GM12878 (cell line): Measurements from ENCODE around the gene GPATCH2L. TPM values are rescaled to one million over a fixed set of nuclear protein-coding genes. Genes with fewer than 3 reads are reported as not detected.

Source experiments
- ATAC-seq: fragments of 200-7000 bp; cut with Tn5 transposase; 3 replicates; pipeline ENCODE4 v1.9.1; 2020; ENCODE audit warnings: mild to moderate bottlenecking, moderate library complexity
- BruUV-seq: library from RNA; stranded (reverse); fragments of 400-500 nt; replicated peaks from 2 replicates; lab custom pipeline; 2021; lab: Mats Ljungman, UMichigan
- CTCF ChIA-PET: fragments of 300-600 bp; sonication (Branson Sonifier 250); formaldehyde crosslinking; extraction: SDS; loops from one replicate; lab custom pipeline; 2021; ENCODE audit warnings: inconsistent platforms; lab: Yijun Ruan, JAX
- POLR2A ChIA-PET: fragments of 350-600 bp; formaldehyde crosslinking; extraction: SDS; loops from one replicate; lab custom pipeline; 2021; ENCODE audit warnings: inconsistent platforms; lab: Charles Lee
- RAD21 ChIA-PET: fragments of 300-600 bp; sonication (Branson Sonifier 250); formaldehyde crosslinking; loops from one replicate; lab custom pipeline; 2023; ENCODE audit warnings: antibody characterized with exemption; ENCODE audit not compliant: unreplicated experiment; lab: Charles Lee
- SMC1A ChIA-PET: fragments of 300-600 bp; sonication (Branson Sonifier 250); formaldehyde crosslinking; loops from one replicate; lab custom pipeline; 2023; ENCODE audit not compliant: unreplicated experiment, uncharacterized antibody; lab: Charles Lee
- DNase-seq: peaks from one replicate; pipeline ENCODE4 v3.0.0-alpha.2; 2011; ENCODE audit warnings: low read depth, low spot score
- FAIRE-seq: peaks from 3 replicates; lab custom pipeline; 2011; peaks lifted over from hg19 to GRCh38; lab: Jason Lieb, UNC
- H2AFZ ChIP-seq: 2 replicates; pipeline ENCODE4 v1.6.0; 2011; ENCODE audit warnings: low read depth, low read length, control low read depth; ENCODE audit not compliant: control insufficient read depth
- H3K27ac ChIP-seq: 2 replicates; pipeline ENCODE4 v1.5.1; 2011; ENCODE audit warnings: control low read depth; ENCODE audit not compliant: control insufficient read depth, insufficient read depth
- H3K27me3 ChIP-seq, 2 experiments: replicated peaks in 1 of 2; 2 replicates each; pipeline versions ENCODE4 v1.6.0 to v1.6.1; 2011; ENCODE audit warnings: low read length in 1 of 2; ENCODE audit not compliant: control insufficient read depth in 2 of 2, insufficient read depth in 2 of 2
- H3K36me3 ChIP-seq, 2 experiments: 2 replicates each; pipeline ENCODE4 v1.5.1; 2011; ENCODE audit warnings: low read length in 1 of 2; ENCODE audit not compliant: control insufficient read depth in 2 of 2, insufficient read depth in 2 of 2
- H3K4me1 ChIP-seq: 2 replicates; pipeline ENCODE4 v1.6.1; 2011; ENCODE audit warnings: mild to moderate bottlenecking, low read length, moderate library complexity, mixed read lengths; ENCODE audit not compliant: control insufficient read depth, insufficient read depth
- H3K4me2 ChIP-seq: 2 replicates; pipeline ENCODE4 v1.6.0; 2011; ENCODE audit warnings: control low read depth; ENCODE audit not compliant: control insufficient read depth, insufficient read depth
- H3K4me3 ChIP-seq: fragments of 200-600 bp; sonication (generic); 2 replicates; pipeline ENCODE4 v1.5.1; 2016
- H3K79me2 ChIP-seq: 2 replicates; pipeline ENCODE4 v1.6.0; 2011; ENCODE audit warnings: low read length; ENCODE audit not compliant: control insufficient read depth, insufficient read depth
- H3K9ac ChIP-seq: 2 replicates; pipeline ENCODE4 v1.8.0; 2011; ENCODE audit warnings: low read length, control low read depth, mixed read lengths; ENCODE audit not compliant: control insufficient read depth, insufficient read depth
- H3K9me3 ChIP-seq: replicated peaks from 3 replicates; pipeline ENCODE4 v1.5.1; 2011; ENCODE audit warnings: mild to moderate bottlenecking, low read length; ENCODE audit not compliant: control insufficient read depth, insufficient read depth
- H4K20me1 ChIP-seq: 2 replicates; pipeline ENCODE4 v1.6.0; 2011; ENCODE audit not compliant: control insufficient read depth, insufficient read depth
- CBFB ChIP-seq: IDR thresholded peaks from 2 replicates; pipeline ENCODE4 v1.6.1; 2016; ENCODE audit warnings: antibody characterized with exemption, low read depth
- IKZF1 ChIP-seq: fragments of 450-650 bp; conservative IDR thresholded peaks from 2 replicates; pipeline ENCODE4 v1.6.1; 2017; ENCODE audit warnings: antibody characterized with exemption, mild to moderate bottlenecking
- MTA2 ChIP-seq: fragments of 450-650 bp; IDR thresholded peaks from 2 replicates; pipeline ENCODE4 v1.6.1; 2016; ENCODE audit warnings: low read depth, mild to moderate bottlenecking, moderate library complexity
- NFIC ChIP-seq: IDR thresholded peaks from 2 replicates; pipeline ENCODE4 v1.6.1; 2012; ENCODE audit warnings: low read depth, mild to moderate bottlenecking, inconsistent platforms, low read length, moderate library complexity
- NFYB ChIP-seq: IDR thresholded peaks from 2 replicates; pipeline ENCODE4 v1.6.1; 2011; ENCODE audit warnings: low read depth, mild to moderate bottlenecking, low read length, improper control_type of control experiment, moderate library complexity; ENCODE audit not compliant: insufficient read depth
- NR2C1 ChIP-seq: fragments of 450-650 bp; IDR thresholded peaks from 2 replicates; pipeline ENCODE4 v1.6.1; 2017; ENCODE audit warnings: antibody characterized with exemption, mild to moderate bottlenecking, moderate library complexity
- NR2C2 ChIP-seq: IDR thresholded peaks from 2 replicates; pipeline ENCODE4 v1.6.1; 2011; ENCODE audit warnings: borderline replicate concordance, low read depth; ENCODE audit not compliant: control insufficient read depth, insufficient read length
- RAD51 ChIP-seq: fragments of 450-650 bp; IDR thresholded peaks from 2 replicates; pipeline ENCODE4 v1.6.1; 2016; ENCODE audit warnings: moderate library complexity, mild to moderate bottlenecking, inconsistent platforms
- RB1 ChIP-seq: fragments of 450-650 bp; formaldehyde crosslinking; IDR thresholded peaks from 2 replicates; pipeline ENCODE4 v1.6.1; 2017; ENCODE audit warnings: mild to moderate bottlenecking, borderline replicate concordance
- SIN3A ChIP-seq: IDR thresholded peaks from 2 replicates; pipeline ENCODE4 v1.6.1; 2012; ENCODE audit warnings: low read depth, low read length, improper control_type of control experiment
- TBL1XR1 ChIP-seq: IDR thresholded peaks from 2 replicates; pipeline ENCODE4 v1.6.1; 2012; ENCODE audit warnings: low read depth, low read length, improper control_type of control experiment
- USF1 ChIP-seq: IDR thresholded peaks from 2 replicates; pipeline ENCODE4 v1.6.1; 2011; ENCODE audit warnings: borderline replicate concordance, low read depth, mild to moderate bottlenecking, moderate library complexity, mixed read lengths, low read length; ENCODE audit not compliant: insufficient read depth; ENCODE audit errors: extremely low read length
- ZNF384 ChIP-seq: IDR thresholded peaks from 2 replicates; pipeline ENCODE4 v1.6.1; 2012; ENCODE audit warnings: low read depth, mild to moderate bottlenecking, low read length, improper control_type of control experiment, borderline replicate concordance
- WGBS: methylation state at CpG from one replicate; pipeline ENCODE4 v1.1.6; 2016; ENCODE audit warnings: low lambda C conversion rate; ENCODE audit not compliant: insufficient replicate concordance, insufficient coverage; ENCODE audit errors: missing lambda C conversion rate; 5-methylcytosine and 5-hydroxymethylcytosine counted together
- in situ Hi-C: fragments of 300-500 bp; cut with MboI; formaldehyde crosslinking; loops from 9 replicates; pipeline ENCODE4 v1.14.3; 2018; ENCODE audit warnings: mixed read lengths
- intact Hi-C: fragments of 100-400 bp; cut with micrococcal nuclease; formaldehyde crosslinking; loops from one replicate; pipeline ENCODE4 v1.14.2; 2022; ENCODE audit not compliant: unreplicated experiment
- polyA plus RNA-seq, 11 experiments: library from polyadenylated mRNA; depleted of rRNA in 4 of 11; unstranded in 6 of 11; stranded (reverse) in 5 of 11; fragments of >200 nt; fragmentation: Nextera tagmentation in 4 of 11; fragmentation: Illumina TruSeq in 1 of 11; extraction: Ambion mirVana in 4 of 11; extraction: Trizol in 1 of 11; gene quantifications; 1 replicate in 1 of 11; 2 replicates in 10 of 11; pipeline versions ENCODE4 v1.2.1 to v1.2.3, GENCODE V29; 2011 to 2016; ENCODE audit warnings: inconsistent platforms in 2 of 11, missing spikeins in 2 of 11, low read depth in 1 of 11
- total RNA-seq, 4 experiments: library from RNA; depleted of rRNA in 3 of 4; stranded (reverse); fragments of >200 nt in 3 of 4; fragmentation: Illumina TruSeq in 1 of 4; extraction: Trizol in 1 of 4; gene quantifications; 2 replicates each; pipeline versions ENCODE4 v1.2.1 to v1.2.3, GENCODE V29; 2013 to 2021
- TF ChIP-seq, protein P1 (sequence below): fragments of 450-650 bp; IDR thresholded peaks from 2 replicates; pipeline ENCODE4 v1.6.1; 2016; ENCODE audit warnings: mild to moderate bottlenecking, moderate library complexity, borderline replicate concordance
- TF ChIP-seq, protein P2 (sequence below): fragments of 450-650 bp; IDR thresholded peaks from 2 replicates; pipeline ENCODE4 v1.6.1; 2017; ENCODE audit warnings: low read depth, mild to moderate bottlenecking, moderate library complexity

Gene GPATCH2L
- total and polyA plus RNA-seq, 10 of the 15 experiments (the other 5 are each of a cell fraction or from before 2014, with no cell fraction given): 9.1 to 50.9 (median 24.4) TPM

- TF ChIP-seq, protein P1, sequence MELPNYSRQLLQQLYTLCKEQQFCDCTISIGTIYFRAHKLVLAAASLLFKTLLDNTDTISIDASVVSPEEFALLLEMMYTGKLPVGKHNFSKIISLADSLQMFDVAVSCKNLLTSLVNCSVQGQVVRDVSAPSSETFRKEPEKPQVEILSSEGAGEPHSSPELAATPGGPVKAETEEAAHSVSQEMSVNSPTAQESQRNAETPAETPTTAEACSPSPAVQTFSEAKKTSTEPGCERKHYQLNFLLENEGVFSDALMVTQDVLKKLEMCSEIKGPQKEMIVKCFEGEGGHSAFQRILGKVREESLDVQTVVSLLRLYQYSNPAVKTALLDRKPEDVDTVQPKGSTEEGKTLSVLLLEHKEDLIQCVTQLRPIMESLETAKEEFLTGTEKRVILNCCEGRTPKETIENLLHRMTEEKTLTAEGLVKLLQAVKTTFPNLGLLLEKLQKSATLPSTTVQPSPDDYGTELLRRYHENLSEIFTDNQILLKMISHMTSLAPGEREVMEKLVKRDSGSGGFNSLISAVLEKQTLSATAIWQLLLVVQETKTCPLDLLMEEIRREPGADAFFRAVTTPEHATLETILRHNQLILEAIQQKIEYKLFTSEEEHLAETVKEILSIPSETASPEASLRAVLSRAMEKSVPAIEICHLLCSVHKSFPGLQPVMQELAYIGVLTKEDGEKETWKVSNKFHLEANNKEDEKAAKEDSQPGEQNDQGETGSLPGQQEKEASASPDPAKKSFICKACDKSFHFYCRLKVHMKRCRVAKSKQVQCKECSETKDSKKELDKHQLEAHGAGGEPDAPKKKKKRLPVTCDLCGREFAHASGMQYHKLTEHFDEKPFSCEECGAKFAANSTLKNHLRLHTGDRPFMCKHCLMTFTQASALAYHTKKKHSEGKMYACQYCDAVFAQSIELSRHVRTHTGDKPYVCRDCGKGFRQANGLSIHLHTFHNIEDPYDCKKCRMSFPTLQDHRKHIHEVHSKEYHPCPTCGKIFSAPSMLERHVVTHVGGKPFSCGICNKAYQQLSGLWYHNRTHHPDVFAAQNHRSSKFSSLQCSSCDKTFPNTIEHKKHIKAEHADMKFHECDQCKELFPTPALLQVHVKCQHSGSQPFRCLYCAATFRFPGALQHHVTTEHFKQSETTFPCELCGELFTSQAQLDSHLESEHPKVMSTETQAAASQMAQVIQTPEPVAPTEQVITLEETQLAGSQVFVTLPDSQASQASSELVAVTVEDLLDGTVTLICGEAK: no peak
- TF ChIP-seq MTA2 (no peak), NR2C1 (no peak)
Measured at GRCh38 chr14:76149196-76149595, 2.5 kb upstream of the GPATCH2L start (continued).

GRCh38 chr14:76152333-76152681, 585 bp downstream of the GPATCH2L start:
- intact Hi-C loops (loop anchor here (2.0 to 10.0 kb wide), 2 partner anchors 34 to 202 kb away; no protein-coding TSS in a partner anchor), in situ Hi-C loops (no loop called here)
- peak overlapping the region; percentile 86 for H3K9ac ChIP-seq
- WGBS: 2% methylated on average over 13 of the region's 17 CpGs
- H3K27ac ChIP-seq: peak overlapping the region; percentile 92
- H3K4me2 ChIP-seq: peak overlapping the region; percentile 90
- FAIRE-seq: peak; percentile 93
- H3K79me2 ChIP-seq: peaks cover 54% of the 10 kb centered on the region
- ChIA-PET CTCF (interaction anchor here (1.1 to 3.0 kb wide), 7 partner anchors 10 to 200 kb away, joined by 3 to 17 read pairs (median 5); no protein-coding TSS in a partner anchor), RAD21 (interaction anchor here (1.0 to 4.5 kb wide), 13 partner anchors 9 to 201 kb away, joined by 3 to 23 read pairs (median 5); no protein-coding TSS in a partner anchor), SMC1A (interaction anchor here (1.3 to 9.7 kb wide), 10 partner anchors 10 to 200 kb away, joined by 3 to 116 read pairs (median 6); no protein-coding TSS in a partner anchor), POLR2A (interaction anchor here (0.6 to 2.3 kb wide), 14 partner anchors 9 to 491 kb away, joined by 3 to 20 read pairs (median 4); partner anchors contain the start of genes ERG28 and TTLL5)
- no peak overlapping the region for H2AFZ ChIP-seq
- H3K9me3 ChIP-seq: peaks cover 7% of the 10 kb centered on the region; the same call in 2 of the 3 replicates
- H3K36me3 ChIP-seq: peaks cover 0 to 14% of the 10 kb centered on the region in 2 experiments; a peak in 2 of 4 replicates
- DNase-seq: peak; percentile 40
- H3K27me3 ChIP-seq: no peaks in the 10 kb centered on the region
- peaks cover 6% of the 10 kb centered on the region; the same call in 1 of the 2 replicates for H3K4me1 ChIP-seq
- BruUV-seq: no TSS peak
- H4K20me1 ChIP-seq: no peaks in the 10 kb centered on the region
- H3K4me3 ChIP-seq: peak overlapping the region; percentile 98
- ATAC-seq: peak; percentile 91
- no peak for TF ChIP-seq TBL1XR1
- TF ChIP-seq, protein P2, sequence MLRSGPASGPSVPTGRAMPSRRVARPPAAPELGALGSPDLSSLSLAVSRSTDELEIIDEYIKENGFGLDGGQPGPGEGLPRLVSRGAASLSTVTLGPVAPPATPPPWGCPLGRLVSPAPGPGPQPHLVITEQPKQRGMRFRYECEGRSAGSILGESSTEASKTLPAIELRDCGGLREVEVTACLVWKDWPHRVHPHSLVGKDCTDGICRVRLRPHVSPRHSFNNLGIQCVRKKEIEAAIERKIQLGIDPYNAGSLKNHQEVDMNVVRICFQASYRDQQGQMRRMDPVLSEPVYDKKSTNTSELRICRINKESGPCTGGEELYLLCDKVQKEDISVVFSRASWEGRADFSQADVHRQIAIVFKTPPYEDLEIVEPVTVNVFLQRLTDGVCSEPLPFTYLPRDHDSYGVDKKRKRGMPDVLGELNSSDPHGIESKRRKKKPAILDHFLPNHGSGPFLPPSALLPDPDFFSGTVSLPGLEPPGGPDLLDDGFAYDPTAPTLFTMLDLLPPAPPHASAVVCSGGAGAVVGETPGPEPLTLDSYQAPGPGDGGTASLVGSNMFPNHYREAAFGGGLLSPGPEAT: no peak
- no peak for TF ChIP-seq CBFB
- no peak; the same call in 1 of the 2 replicates for TF ChIP-seq NFIC
- no peak for TF ChIP-seq RAD51
- TF ChIP-seq SIN3A: peak; percentile 41; the same call in 1 of the 2 replicates
- TF ChIP-seq IKZF1: 0 out of 2 replicates have a peak, but pooled peaks have one; percentile 29
- TF ChIP-seq RB1: no peak
- no peak for TF ChIP-seq NR2C2
- no peak for TF ChIP-seq ZNF384
- TF ChIP-seq USF1: no peak
- no peak for TF ChIP-seq NFYB
